Stimulated activated CD8-positive, alpha-beta memory T cell treated with anti-CD3 and anti-CD28 coated beads, Interleukin-4, amount 100 ng/mL, for 1 hour (primary cell): ENCODE data around the gene ATF6.
"Not testable (repeated sequence)": the region's sequence is repeated elsewhere in the genome, so short reads cannot be mapped to it uniquely, and the experiment has no call there.

Experiments used
- DNase-seq, 2 donors: peaks; one replicate each; pipeline ENCODE4 v3.0.0-alpha.2; 2020; ENCODE audit warnings: low read depth in 2 of 2, low spot score in 1 of 2

The ATF6 gene

DNA sequence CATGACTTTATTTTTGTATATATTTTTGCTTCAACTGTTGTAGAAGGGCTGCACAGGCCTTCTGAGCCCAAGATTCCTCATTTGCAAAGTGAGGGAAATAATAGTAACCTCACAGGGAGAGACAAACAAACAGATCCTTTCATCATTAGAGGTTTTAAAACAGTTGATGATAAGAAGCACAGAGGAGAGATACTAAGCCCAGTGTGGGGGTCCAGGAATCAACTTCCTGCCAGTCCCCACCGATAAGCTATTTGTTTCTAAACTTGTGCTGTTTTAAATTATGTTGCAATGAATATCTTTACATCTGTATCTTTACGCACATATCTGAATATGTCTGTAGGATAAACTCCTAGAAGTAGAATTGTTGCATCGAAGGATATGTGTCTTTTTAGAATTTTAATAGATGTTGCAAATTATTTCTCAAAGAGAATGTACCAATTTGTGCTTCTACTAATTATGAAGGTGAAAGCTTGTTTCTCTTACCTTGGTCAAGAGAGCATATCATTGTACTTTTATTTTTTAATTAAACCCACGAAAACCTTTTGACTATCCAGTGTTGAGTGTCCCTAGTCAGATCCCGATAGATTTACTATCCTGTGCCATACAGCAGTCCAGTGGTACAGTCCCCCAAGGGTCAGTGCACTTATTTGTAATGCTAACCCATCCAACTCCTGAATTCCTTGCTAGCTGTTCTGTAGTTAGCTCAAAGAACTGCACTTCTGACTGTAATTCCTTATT is 34.0 kb upstream of the ATF6 start:
- DNase-seq: no peak

DNA sequence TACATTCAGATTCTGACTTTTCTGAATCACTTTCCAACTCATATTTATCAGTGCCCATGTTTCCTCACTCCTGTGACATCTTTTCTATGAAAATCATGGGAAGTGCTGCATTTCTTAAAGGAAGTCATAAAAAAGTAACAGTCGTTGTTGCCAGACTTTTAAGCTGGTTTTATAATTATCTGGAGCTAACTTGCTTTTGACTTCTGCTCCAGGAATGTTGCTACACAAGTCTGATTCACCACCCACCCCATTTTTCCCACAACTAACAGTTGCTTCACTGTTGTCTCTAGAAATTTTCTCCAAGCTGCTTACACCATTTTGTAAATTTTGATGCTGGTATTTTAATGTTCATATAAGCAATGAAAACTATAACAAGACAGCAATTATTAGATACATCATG is 32.6 kb upstream of the ATF6 start:
- no peak for DNase-seq

DNA sequence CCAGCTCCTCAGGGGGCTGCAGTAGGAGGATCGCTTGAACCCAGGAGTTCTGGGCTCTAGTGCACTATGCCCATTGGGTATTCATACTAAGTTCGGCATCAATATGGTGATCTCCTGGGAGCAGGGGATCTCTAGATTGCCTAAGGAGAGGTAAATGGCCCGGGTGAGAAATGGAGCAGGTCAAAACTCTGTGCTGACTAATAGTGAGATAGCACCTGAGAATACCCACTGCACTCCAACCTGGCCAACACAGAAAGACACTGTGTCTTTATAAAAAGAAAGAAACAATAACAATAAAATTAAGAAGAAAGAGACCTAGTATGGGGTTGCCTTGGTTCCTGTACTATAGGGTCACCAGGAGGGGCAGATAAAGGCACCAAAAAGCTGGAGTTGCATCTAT is 30.3 kb upstream of the ATF6 start:
- no peak for DNase-seq

DNA sequence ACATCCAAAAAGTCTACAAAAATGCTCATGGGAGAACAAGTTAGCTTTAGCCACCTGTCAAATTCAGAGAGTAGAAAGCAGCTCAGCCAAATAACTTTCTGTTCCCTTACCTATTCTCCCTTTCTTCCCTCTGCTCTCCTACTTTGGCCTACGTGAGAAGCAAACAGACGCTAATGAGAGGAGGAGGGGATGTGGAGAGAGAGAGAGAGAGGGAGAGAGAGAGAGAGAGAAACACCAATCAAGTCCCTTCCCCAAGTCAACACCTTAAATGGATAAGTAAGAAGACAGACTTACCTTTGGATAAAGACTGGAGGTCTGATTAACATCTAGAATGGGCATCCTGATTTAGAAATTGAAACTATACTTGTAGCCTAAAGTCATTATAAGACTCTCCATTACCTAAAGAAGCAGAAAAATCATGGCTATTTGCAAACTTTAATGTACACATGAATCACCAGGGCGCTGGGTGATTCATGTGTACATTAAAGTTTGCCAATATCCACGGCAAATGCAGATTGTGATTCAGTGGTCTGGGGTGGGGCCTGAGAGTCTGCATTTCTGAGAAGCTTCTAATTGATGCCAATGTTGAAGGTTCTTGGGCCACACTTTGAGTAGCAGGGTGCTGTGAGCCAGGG is 29.7 kb upstream of the ATF6 start:
- DNase-seq: no peak

DNA sequence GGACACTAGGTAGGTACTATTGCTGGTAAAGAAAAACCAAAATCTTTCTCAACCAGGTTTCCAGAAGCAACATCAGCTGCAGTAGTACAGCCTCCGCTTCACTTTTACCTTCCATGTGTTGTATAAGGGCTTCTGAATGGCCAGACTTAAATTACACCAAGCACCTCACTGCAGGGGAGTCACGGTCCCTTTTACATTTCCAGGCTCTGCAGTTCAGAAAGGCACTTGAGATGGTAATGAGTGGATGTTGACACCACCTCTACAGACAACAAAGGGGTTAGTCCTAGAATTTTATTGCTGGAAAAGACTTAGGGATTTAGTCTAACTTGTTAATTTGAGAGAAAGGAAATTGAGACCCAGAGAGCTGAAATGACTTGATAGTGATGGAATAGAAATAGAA is 28.5 kb upstream of the ATF6 start:
- no peak for DNase-seq

DNA sequence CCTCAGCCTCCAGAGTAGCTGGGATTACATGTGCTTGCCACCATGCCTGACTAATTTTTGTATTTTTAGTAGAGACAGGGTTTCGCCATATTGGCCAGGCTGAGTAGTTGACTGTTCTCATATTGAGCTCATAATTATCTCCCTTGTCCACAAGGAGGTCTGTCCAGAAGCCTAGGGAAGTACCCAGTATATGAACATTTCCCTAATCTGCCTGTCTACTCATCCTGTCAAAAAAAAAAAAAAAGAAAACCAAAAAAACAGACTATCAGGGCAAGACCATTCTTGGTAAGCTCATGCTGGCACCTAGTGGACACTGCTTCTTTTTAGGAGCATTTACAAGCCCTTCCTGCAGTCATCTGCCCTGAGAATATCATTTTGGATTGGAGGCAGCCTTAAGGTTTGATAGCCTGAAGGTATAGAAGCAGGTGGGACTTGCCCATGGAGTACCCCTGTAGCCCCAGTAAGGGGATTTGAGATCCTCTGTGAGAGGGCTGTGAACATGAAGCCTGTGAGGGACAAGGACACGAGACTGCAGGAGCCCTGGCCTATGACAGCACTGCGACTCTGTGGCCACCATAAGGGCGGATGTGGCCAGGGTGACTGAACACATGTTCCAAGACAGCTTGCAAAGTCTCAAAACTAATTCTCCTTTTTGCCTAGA is 27.4 kb upstream of the ATF6 start:
- peak in 1 of 2 donors; percentile 54 for DNase-seq

DNA sequence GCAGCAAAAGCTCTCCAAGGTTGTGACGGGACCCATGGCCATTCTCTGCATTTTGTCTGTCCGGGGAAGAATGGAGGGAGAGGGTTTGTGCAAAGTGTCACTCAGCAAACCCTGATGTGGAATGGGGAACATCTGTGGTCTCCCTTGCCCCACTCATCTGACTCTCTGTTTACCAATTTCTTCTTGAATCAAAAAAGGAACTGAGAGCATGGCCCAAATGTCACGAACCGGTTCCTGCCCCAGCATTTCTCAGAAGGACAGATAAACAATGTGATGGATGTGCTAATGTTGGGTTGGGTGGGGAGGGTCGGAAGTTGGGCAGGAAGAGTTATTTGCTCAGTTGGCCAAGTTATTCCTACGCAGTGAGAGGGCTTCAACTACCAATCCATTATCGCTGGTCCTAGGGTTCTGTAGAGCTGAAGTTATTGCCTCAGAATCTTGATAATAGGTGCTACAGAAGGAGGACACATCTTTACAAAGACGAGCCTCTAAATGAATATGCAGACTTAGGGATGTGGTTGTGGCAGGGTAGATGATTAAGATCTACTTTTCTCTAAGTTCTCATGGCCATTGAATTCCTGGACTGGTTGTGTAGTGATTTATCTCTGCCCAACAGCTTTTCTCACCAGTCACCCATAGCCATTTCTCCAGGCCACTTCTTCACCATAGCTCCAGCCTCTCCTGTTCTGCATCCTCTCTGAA is 26.1 kb upstream of the ATF6 start:
- DNase-seq: no peak

DNA sequence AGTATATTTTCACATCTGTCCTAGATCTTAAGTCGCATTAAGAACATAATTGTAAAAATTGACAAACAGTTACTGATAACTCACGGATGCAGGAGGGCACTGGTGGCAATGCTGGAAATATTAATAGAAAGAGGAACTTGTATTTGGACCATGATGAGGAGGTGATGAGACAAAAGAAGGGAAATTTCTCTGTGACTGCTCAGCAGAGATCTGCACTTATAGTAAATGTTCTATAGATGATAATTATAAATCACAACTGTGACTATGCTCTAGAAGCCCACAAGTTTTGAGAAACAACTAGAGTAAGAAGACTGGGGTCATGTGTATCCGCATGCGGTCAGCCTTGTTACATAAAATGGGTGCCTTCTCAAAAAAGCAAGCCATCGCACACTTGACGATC is 25.2 kb upstream of the ATF6 start:
- DNase-seq: no peak

DNA sequence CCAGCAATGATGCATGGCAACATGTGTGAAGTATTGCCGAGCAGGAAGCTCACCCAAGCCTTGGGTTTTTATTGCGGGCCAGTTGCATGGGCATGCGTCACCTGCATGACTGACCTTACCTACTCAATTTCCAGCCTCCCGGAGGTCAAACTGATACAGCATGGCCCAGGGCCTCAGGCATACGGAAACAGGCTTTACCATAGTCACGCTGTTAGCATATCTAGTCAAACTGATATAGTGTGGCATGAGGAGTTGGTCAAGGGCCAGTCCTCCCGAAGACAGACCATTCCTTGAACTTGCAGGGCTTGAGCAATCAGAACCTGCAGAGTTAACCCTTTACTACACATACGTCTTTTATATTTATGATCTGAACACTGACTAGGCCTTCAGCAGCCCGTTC is 22.9 kb upstream of the ATF6 start:
- DNase-seq: no peak

DNA sequence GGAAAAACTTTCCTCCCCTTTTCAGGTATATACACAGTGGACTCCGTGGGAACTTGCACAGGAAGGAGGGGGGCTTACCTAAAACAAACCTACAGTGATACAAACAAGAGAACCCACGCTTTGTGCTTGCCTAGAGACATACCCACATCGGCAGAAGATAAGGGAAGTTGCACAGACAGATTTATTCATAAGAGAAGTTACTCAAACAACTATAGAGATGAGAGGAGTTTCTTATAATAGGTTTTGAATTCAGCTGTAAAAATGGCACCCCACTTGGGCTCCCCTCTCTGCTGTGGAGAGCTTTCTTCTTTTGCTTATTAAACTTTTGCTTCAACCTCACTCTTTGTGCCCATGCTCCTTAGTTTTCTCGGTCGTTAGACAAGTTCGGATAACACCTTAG is 18.3 kb upstream of the ATF6 start:
- DNase-seq: no peak

DNA sequence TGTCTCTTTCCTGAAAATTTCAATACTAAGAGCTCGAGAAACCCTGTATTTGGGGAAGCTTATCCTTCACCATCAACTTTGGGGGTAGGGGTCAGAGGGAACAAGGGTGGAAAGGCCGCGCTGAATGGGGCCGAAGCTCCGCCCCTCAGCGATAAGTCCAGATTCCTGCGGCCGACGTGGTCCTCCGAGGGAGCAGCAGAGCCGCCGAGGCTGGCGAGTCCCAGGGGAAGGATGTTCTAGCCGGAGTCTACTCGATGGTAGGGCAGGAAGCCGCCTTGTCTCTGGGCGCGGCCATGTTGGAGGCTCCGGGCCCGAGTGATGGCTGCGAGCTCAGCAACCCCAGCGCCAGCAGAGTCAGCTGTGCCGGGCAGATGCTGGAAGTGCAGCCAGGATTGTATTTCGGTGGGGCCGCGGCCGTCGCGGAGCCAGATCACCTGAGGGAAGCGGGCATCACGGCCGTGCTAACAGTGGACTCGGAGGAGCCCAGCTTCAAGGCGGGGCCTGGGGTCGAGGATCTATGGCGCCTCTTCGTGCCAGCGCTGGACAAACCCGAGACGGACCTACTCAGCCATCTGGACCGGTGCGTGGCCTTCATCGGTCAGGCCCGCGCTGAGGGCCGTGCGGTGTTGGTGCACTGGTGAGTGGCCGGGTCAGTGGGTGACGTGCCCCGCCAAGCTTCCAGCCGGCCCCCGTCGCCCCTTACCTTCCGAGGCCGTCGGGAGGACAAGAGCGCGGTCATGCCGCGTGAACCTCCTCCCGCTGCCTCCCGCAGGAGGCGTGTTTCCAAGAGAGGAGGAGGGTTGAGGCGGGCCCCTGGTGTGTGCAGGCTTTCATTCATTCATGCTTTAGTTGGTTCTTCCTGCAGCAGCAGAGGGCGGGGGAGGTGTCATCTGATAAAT is 16.4 kb upstream of the ATF6 start, which contains the start of gene DUSP12:
Gene DUSP12, plus strand, starts transcription at position 278 of the 899 bp plus-strand sequence. Its CDS starts 16 bp downstream, at position 294.
- peak in 1 of 2 donors; percentile 69 for DNase-seq

DNA sequence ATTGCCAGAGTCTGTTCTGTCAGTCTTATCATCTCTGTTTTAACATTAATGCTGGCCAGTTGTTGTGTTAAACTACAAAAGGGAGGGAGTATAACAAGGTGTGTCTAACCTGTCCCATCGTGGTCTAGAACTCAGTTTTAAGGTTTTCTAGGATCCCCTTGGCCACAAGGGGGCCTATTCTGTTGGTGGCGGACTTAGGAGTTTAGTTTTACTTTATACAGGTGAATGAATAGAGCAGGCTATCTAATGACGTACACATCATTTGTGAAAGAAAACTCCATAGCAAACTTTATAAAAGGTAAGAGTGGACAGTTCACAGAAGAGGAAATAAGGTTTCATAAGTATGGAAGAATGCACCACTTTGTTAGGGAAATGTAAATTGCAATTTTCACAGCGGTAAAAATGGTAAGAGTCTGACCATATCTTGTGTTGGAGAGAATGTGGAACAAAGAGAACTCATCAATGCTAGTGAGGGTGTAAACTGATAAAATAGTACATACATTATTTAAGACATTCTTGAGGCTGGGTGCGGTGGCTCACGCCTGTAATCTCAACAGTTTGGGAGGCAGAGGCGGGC is 2.5 kb upstream of the ATF6 start:
- peak in 1 of 2 donors; percentile 10 for DNase-seq

DNA sequence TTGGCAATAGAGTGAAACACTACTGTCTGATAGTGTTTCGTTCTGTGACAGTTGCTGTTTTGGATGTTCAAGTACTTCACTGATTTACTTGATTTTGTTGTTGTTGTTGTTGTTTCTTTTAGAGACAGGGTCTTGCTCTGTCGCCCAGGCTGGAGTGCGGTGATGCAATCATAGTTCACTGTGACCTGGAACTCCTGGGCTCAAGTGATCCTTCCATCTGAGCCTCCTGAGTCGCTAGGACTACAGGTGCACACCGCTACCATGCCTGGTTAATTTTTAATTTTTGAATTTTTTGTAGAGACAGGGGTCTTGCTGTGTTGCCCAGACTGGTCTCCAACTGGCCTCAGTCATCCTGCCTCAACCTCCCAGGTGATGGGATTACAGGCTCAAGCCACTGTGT is 2.3 kb downstream of the ATF6 start:
- no peak for DNase-seq

DNA sequence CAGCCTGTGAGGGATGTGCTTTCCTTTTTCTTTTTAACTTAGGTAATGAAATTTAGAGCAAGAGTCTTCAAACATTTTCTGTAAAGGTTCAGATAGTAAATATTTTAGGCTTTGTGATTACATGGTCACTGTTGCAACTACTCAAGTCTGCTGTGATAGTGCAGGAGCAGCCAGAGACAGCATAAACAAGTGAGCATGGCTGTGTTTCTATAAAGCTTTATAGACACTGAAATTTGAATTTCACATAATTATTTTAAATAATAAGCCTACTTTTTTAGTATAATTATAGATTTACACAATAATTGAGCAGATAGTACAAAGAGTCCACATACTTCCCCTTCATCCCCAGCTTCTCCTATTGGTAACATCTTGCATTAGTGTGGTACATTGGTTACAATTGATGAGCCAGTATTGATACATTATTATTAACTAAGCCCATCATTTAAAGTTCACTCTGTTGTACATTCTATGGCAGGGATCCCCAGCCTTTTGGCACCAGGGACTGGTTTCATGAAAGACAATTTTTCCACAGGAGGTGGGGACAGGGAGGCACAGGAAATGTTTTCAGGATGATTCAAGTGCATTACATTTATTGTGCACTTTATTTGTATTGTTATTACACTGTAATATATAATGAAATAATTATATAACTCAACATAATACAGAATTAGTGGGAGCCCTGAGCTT is 3.0 kb downstream of the ATF6 start:
- no peak for DNase-seq

DNA sequence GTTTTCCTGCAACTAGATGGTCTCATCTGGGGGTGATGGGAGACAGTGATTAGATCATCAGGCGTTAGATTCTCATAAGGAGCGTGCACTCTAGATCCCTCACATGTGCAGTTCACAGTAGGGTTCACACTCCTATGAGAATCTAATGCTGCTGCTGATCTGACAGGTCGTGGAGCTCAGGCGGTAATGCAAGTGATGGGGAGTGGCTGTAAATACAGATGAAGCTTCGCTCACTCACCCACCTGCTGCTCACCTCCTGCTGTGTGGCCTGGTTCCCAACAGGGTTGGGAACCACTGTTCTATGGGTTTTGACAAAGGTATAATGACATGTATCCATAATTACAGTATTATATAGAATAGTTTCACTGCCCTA is 3.5 kb downstream of the ATF6 start:
- DNase-seq: not testable (repeated sequence)

DNA sequence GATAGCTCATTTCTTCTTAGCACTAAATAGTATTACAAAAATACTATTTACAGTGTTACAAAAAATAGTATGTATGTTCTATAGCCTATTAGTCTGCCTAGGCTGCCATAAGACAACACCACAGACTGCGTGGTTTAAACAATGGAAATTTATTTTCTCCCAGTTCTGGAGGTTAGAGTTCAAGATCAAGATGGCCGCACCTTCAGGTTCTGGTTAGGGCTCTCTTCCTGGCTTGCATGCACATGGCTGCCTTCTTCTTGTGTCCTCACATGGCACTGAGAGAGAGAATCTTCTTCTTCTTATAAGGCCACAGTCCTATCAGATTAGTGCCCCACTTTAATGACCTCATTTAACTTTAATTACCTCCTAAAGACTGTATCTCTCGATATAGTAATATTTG is 4.1 kb downstream of the ATF6 start:
- DNase-seq: no peak

DNA sequence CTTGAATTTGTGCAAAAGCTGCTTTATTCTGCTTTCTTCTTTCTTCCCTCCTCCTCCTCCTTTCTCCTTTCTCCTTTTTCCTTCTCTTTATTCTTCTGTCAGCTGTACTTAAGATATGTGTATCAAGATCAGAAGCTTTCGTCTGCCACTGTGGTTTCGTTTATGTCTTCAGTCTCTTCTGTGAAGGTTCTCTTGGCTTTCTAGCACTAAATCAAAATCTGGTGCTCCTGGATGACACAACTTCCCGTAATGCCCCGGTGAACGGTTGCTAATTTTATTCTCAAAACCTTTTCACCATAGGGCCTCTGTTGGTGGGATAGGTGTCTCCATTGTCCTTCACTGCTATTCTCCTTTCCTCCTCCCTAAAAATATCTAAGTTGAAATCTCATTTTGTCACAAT is 5.0 kb downstream of the ATF6 start:
- DNase-seq: no peak

DNA sequence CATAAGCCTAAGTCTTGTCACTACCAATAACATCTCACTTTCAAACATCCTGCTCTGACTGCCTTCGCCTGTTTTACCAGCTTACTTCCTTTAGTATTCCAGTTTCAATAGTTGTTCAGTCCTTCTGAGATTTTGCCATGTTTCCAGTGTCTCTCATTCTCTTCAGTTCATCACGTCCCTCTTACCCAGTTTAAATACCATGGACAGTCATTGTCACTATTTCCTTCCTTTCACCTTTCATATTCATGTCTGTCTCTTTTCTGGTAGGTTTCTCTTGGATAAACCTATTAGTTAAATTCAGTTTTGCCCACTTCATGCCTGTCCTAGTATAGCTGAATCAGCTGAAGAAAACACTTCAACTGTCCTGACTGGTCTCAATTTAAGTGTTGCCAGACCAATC is 5.9 kb downstream of the ATF6 start:
- DNase-seq: no peak

DNA sequence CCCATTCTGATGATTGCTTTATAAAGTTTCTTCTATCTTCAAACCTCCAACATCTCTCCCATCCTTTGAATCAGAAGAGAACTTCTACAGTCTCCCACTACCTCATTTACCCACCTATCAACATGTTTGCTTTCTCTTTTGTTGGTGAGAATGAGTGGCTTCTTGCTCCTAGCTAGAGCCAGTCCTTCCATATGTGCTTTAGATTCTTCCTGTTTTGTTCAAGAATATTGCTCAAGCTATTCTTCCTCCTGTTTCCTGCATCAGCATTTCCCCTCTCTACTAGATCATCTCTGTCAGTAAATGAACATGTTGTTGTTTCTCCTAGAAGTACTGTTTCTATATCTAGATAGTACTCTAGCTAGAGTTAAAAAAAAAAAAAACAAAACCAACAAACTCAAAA is 6.3 kb downstream of the ATF6 start:
- no peak for DNase-seq

DNA sequence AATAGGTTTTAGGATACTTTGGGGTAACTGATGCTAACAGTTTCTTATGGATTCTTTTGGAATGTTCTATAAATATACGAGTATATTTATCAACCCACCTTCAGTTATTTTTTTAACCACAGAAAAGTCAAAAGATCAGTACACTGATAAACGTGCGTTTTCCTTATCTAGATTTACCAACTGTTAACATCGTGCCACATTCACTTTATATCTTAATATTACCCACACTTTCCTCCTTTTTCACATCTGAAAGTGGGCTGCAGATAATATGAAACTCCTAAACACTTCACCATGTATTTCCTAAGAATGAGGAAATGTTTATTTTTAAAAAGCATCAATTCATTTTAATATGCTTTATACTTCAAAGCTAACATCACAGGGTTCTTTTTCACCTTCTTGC is 7.7 kb downstream of the ATF6 start:
- no peak for DNase-seq
